HepG2 (cell line): Measurements from ENCODE around the gene FANCL. TPM values are rescaled to one million over a fixed set of nuclear protein-coding genes. Genes with fewer than 3 reads are reported as not detected.

Experiments used
- ATAC-seq: fragments of 200-7000 bp; cut with Tn5 transposase; 3 replicates; pipeline ENCODE4 v1.9.1; 2020; ENCODE audit warnings: mild to moderate bottlenecking, moderate library complexity
- BruUV-seq: library from RNA; stranded (reverse); fragments of 400-500 nt; replicated peaks from 2 replicates; lab custom pipeline; 2021; lab: Mats Ljungman, UMichigan
- CTCF ChIA-PET: fragments of 300-600 bp; formaldehyde crosslinking; extraction: SDS; loops from one replicate; lab custom pipeline; 2021; ENCODE audit warnings: low total read pairs, inconsistent platforms, low intra/inter-chr PET ratio; lab: Yijun Ruan, JAX
- POLR2A ChIA-PET: fragments of 350-600 bp; sonication (Branson Sonifier 250); formaldehyde crosslinking; loops from one replicate; lab custom pipeline; 2020; ENCODE audit warnings: antibody characterized with exemption, inconsistent platforms; lab: Yijun Ruan, JAX
- DNase-seq: peaks from one replicate; pipeline ENCODE4 v3.0.0-alpha.2; 2015; ENCODE audit warnings: low spot score
- FAIRE-seq: peaks from 3 replicates; lab custom pipeline; 2011; peaks lifted over from hg19 to GRCh38; lab: Jason Lieb, UNC
- H2AFZ ChIP-seq: one replicate; pipeline ENCODE4 v1.6.1; 2011; ENCODE audit warnings: low read length, inconsistent platforms
- H3K27ac ChIP-seq: fragments of 300-600 bp; 3 replicates; pipeline ENCODE4 v1.8.0; 2011; ENCODE audit warnings: mixed run types, mild to moderate bottlenecking, mixed read lengths, low read length, inconsistent platforms; ENCODE audit not compliant: insufficient read depth; ENCODE audit errors: extremely low read length
- H3K27me3 ChIP-seq, 2 experiments: fragments of 200-600 bp in 1 of 2; 2 replicates in 1 of 2; 3 replicates in 1 of 2; pipeline versions ENCODE4 v1.6.0 to v1.8.0; 2011; ENCODE audit warnings: low read length in 2 of 2, mild to moderate bottlenecking in 2 of 2, moderate library complexity in 2 of 2, inconsistent platforms in 1 of 2; ENCODE audit not compliant: insufficient read depth in 2 of 2, control insufficient read depth in 1 of 2
- H3K36me3 ChIP-seq, 2 experiments: fragments of 200-600 bp in 1 of 2; replicated peaks in 1 of 2; 2 replicates in 1 of 2; 3 replicates in 1 of 2; pipeline versions ENCODE4 v1.5.1 to v1.8.0; 2011; ENCODE audit warnings: low read length in 2 of 2, inconsistent platforms in 1 of 2; ENCODE audit not compliant: insufficient read depth in 2 of 2, control insufficient read depth in 1 of 2
- H3K4me1 ChIP-seq: 2 replicates; pipeline ENCODE4 v1.5.1; 2012; ENCODE audit warnings: low read length, inconsistent platforms; ENCODE audit not compliant: insufficient read depth
- H3K4me2 ChIP-seq: 2 replicates; pipeline ENCODE4 v1.6.0; 2011; ENCODE audit warnings: low read depth, low read length, inconsistent platforms
- H3K4me3 ChIP-seq, 3 experiments: fragments of 200-600 bp in 1 of 3; sonication (generic), shearing (Covaris generic) in 1 of 3; replicated peaks in 1 of 3; 2 replicates each; pipeline ENCODE4 v1.5.1; 2011 to 2016; ENCODE audit warnings: low read length in 3 of 3, inconsistent platforms in 2 of 3, low read depth in 2 of 3, mild to moderate bottlenecking in 2 of 3, control low read depth in 1 of 3, mixed read lengths in 1 of 3; ENCODE audit not compliant: insufficient read depth in 1 of 3
- H3K79me2 ChIP-seq: one replicate; pipeline ENCODE4 v1.6.1; 2011; ENCODE audit warnings: low read length, inconsistent platforms; ENCODE audit not compliant: insufficient read depth
- H3K9ac ChIP-seq: 2 replicates; pipeline ENCODE4 v1.6.0; 2011; ENCODE audit warnings: mild to moderate bottlenecking, low read depth, low read length, inconsistent platforms; ENCODE audit not compliant: insufficient read depth
- H3K9me3 ChIP-seq: 2 replicates; pipeline ENCODE4 v1.5.1; 2012; ENCODE audit warnings: mild to moderate bottlenecking, low read length
- H4K20me1 ChIP-seq: 2 replicates; pipeline ENCODE4 v1.6.0; 2011; ENCODE audit warnings: inconsistent platforms, mild to moderate bottlenecking, low read length, moderate library complexity; ENCODE audit not compliant: insufficient read depth
- ARID5B ChIP-seq: IDR thresholded peaks from 2 replicates; pipeline ENCODE4 v1.4.0; 2020; ENCODE audit warnings: mild to moderate bottlenecking, missing genetic modification reagents
- EEA1 ChIP-seq: sonication (generic); formaldehyde crosslinking; IDR thresholded peaks from 2 replicates; pipeline ENCODE4 v1.5.1; 2020; ENCODE audit warnings: mild to moderate bottlenecking, missing genetic modification reagents, borderline replicate concordance
- FOXA1 ChIP-seq, 2 experiments: fragments of 450-650 bp in 1 of 2; sonication (generic) in 1 of 2; formaldehyde crosslinking in 1 of 2; IDR thresholded peaks; 2 replicates each; pipeline versions ENCODE4 v1.4.0 to v1.6.1; 2016 to 2020; ENCODE audit warnings: missing genetic modification reagents in 1 of 2
- MXI1 ChIP-seq: IDR thresholded peaks from 3 replicates; pipeline ENCODE4 v1.6.1; 2012; ENCODE audit warnings: low read depth, low read length, inconsistent platforms, borderline replicate concordance
- WGBS: methylation state at CpG from one replicate; pipeline ENCODE4 v1.1.6; 2017; ENCODE audit warnings: low lambda C conversion rate; 5-methylcytosine and 5-hydroxymethylcytosine counted together
- in situ Hi-C: cut with HindIII; loops from 2 replicates; pipeline ENCODE4 v1.10.0; 2017; ENCODE audit warnings: low pct_unique_long_range_greater_than_20kb; ENCODE audit not compliant: extremely low pct_ligation_motif_present
- intact Hi-C: fragments of 100-400 bp; cut with micrococcal nuclease; formaldehyde crosslinking; loops from one replicate; pipeline ENCODE4 v1.10.0; 2022; ENCODE audit not compliant: unreplicated experiment
- polyA plus RNA-seq, 8 experiments: library from polyadenylated mRNA; depleted of rRNA in 3 of 8; stranded (reverse) in 7 of 8; unstranded in 1 of 8; fragments of >200 nt; fragmentation: Illumina TruSeq in 4 of 8; extraction: Trizol in 4 of 8; gene quantifications; 2 replicates each; pipeline versions ENCODE4 v1.2.1 to v1.2.3, GENCODE V29; 2011 to 2016; ENCODE audit warnings: low read depth in 4 of 8, missing spikeins in 1 of 8, mixed read lengths in 1 of 8; ENCODE audit not compliant: insufficient read depth in 1 of 8
- total RNA-seq, 5 experiments: library from RNA; depleted of rRNA; stranded (reverse); fragments of >200 nt; fragmentation: Illumina TruSeq; extraction: Trizol; gene quantifications; 2 replicates each; pipeline ENCODE4 v1.2.3, GENCODE V29; 2016; ENCODE audit warnings: low read depth in 1 of 5

FANCL gene
- total and polyA plus RNA-seq, 2 of the 13 experiments (the other 11 are each of a cell fraction or from before 2014, with no cell fraction given), result 40.7 to 66.8 TPM

- intact Hi-C loops, result no loop called here
- H2AFZ ChIP-seq, result no peak overlapping the region
- peaks cover 0 to 4% of the 10 kb centered on the region in 2 experiments; a peak in 1 of 5 replicates for H3K27me3 ChIP-seq
- H3K4me2 ChIP-seq, result no peak overlapping the region
- ATAC-seq (peak; percentile 62; the same call in 2 of the 3 replicates), FAIRE-seq (no peak), DNase-seq (no peak)
- H3K79me2 ChIP-seq, result no peaks in the 10 kb centered on the region
- peaks cover 4% of the 10 kb centered on the region; the same call in 1 of the 2 replicates for H3K4me1 ChIP-seq
- H4K20me1 ChIP-seq, result no peaks in the 10 kb centered on the region
- BruUV-seq, result no TSS peak
- H3K27ac ChIP-seq, result no peak overlapping the region
- no peaks in the 10 kb centered on the region for H3K9me3 ChIP-seq
- WGBS, result 24% methylated on average over 4 of the region's 4 CpGs
- H3K36me3 ChIP-seq, result no peaks in the 10 kb centered on the region
- ChIA-PET POLR2A (no interaction called here), CTCF (no interaction called here)
- in situ Hi-C loops, result no loop called here
- no peak overlapping the region for H3K9ac ChIP-seq
- no peak overlapping the region for H3K4me3 ChIP-seq
- TF ChIP-seq MXI1 (no peak), EEA1 (CRISPR knock-in tag) (no peak), ARID5B (0 out of 2 replicates have a peak, but pooled peaks have one; percentile 29), FOXA1 (IDR thresholded peaks at IDR 0.05) (no peak), FOXA1 (CRISPR knock-in tag; IDR thresholded peaks at IDR 0.05) (0 out of 2 replicates have a peak, but pooled peaks have one; percentile 13)
These were observed 27.6 kb upstream of the FANCL start for GRCh38 chr2:58268685-58269084.
